Neural progenitor cell (in vitro differentiated cells): ENCODE data around the gene SEC14L1. TPM values are rescaled to one million over a fixed set of nuclear protein-coding genes. Genes with fewer than 3 reads are reported as not detected.

Experiments used
- DNase-seq: peaks from one replicate; pipeline ENCODE4 v3.0.0-alpha.2; 2016; ENCODE audit warnings: low spot score
- H2AFZ ChIP-seq: fragments of 200-600 bp; sonication (generic); replicated peaks from 2 replicates; pipeline ENCODE4 v1.6.1; 2016; ENCODE audit warnings: antibody characterized with exemption
- H3F3A ChIP-seq: fragments of 200-600 bp; sonication (generic); 2 replicates; pipeline ENCODE4 v1.6.1; 2016; ENCODE audit warnings: antibody characterized with exemption, low read depth
- H3K27ac ChIP-seq: fragments of 200-600 bp; sonication (generic); 2 replicates; pipeline ENCODE4 v1.5.1; 2016; ENCODE audit warnings: mild to moderate bottlenecking
- H3K27me3 ChIP-seq: fragments of 200-600 bp; sonication (generic); 2 replicates; pipeline ENCODE4 v1.6.1; 2016; ENCODE audit warnings: mild to moderate bottlenecking, moderate library complexity
- H3K36me3 ChIP-seq: fragments of 200-600 bp; sonication (generic); 2 replicates; pipeline ENCODE4 v1.5.1; 2016
- H3K4me1 ChIP-seq: fragments of 200-600 bp; sonication (generic); 2 replicates; pipeline ENCODE4 v1.6.1; 2016; ENCODE audit warnings: mixed run types
- H3K4me2 ChIP-seq: fragments of 200-600 bp; sonication (generic); 2 replicates; pipeline ENCODE4 v1.6.1; 2016
- H3K4me3 ChIP-seq: fragments of 200-600 bp; sonication (generic); 2 replicates; pipeline ENCODE4 v1.5.1; 2016
- H3K79me2 ChIP-seq: fragments of 200-600 bp; sonication (generic); 2 replicates; pipeline ENCODE4 v1.6.1; 2016; ENCODE audit warnings: low read depth
- H3K9ac ChIP-seq: fragments of 200-600 bp; sonication (generic); 2 replicates; pipeline ENCODE4 v1.6.1; 2016
- H3K9me3 ChIP-seq: fragments of 200-600 bp; sonication (generic); 2 replicates; pipeline ENCODE4 v1.5.1; 2016; ENCODE audit warnings: low read depth
- H4K20me1 ChIP-seq: fragments of 200-600 bp; sonication (generic); 2 replicates; pipeline ENCODE4 v1.6.1; 2016; ENCODE audit warnings: low read depth
- H3K27ac Mint-ChIP-seq: 3 replicates; pipeline ENCODE4 v1.8.0; 2021; ENCODE audit warnings: mixed read lengths
- H3K27me3 Mint-ChIP-seq: 2 replicates; pipeline ENCODE4 v1.8.0; 2022; ENCODE audit warnings: low read depth, mild to moderate bottlenecking, inconsistent platforms, moderate library complexity, mixed read lengths; ENCODE audit not compliant: insufficient read depth
- H3K36me3 Mint-ChIP-seq: 3 replicates; pipeline ENCODE4 v1.8.0; 2021; ENCODE audit warnings: mixed read lengths
- H3K4me1 Mint-ChIP-seq: 3 replicates; pipeline ENCODE4 v1.8.0; 2021; ENCODE audit warnings: mixed read lengths
- H3K4me3 Mint-ChIP-seq: 3 replicates; pipeline ENCODE4 v1.8.0; 2021; ENCODE audit warnings: mild to moderate bottlenecking, moderate library complexity, mixed read lengths
- H3K9me3 Mint-ChIP-seq: 3 replicates; pipeline ENCODE4 v1.8.0; 2020; ENCODE audit warnings: mixed read lengths
- EZH2 ChIP-seq: fragments of 200-600 bp; sonication (generic); IDR thresholded peaks from 2 replicates; pipeline ENCODE4 v1.6.1; 2017; ENCODE audit warnings: antibody characterized with exemption, mild to moderate bottlenecking, moderate library complexity
- EZH2phosphoT487 ChIP-seq: fragments of 200-600 bp; sonication (generic); IDR thresholded peaks from 2 replicates; pipeline ENCODE4 v1.6.1; 2017; ENCODE audit warnings: antibody characterized with exemption
- total RNA-seq: library from RNA; depleted of rRNA; stranded (reverse); fragments of >200 nt; gene quantifications from 2 replicates; pipeline ENCODE4 v1.2.3, GENCODE V29; 2015; ENCODE audit warnings: low replicate concordance
- TF ChIP-seq, protein P1 (sequence below): fragments of 200-600 bp; sonication (generic); IDR thresholded peaks from 2 replicates; pipeline ENCODE4 v1.5.1; 2017; ENCODE audit warnings: antibody characterized with exemption, mild to moderate bottlenecking

Gene SEC14L1
- total RNA-seq, 1 donor from 2014 or later = 75.0 TPM

DNA sequence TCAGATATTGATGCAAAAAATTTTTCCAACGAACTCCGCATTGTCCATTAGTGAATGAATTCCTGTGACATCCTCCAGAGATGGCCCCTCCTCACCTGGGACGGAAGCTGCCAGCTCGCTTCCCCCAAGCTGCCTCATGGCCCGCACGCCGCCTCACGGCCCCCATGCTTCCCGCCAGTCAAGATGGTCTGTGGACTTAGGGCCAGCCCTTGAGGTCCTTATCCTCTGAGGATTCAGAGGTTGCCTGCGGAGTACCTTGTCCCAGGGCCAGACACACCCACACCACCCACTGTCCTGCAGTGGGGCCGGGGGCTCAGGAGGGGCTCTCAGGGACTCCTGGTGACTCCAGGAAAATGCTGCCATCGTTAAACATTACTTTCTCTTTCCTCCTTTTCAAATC is 73.6 kb downstream of the SEC14L1 start:
- no peaks in the 10 kb centered on the region for H3K4me1 ChIP-seq
- no peaks in the 10 kb centered on the region for H3F3A ChIP-seq
- H3K27ac ChIP-seq = no peak overlapping the region
- TF ChIP-seq, protein P1, sequence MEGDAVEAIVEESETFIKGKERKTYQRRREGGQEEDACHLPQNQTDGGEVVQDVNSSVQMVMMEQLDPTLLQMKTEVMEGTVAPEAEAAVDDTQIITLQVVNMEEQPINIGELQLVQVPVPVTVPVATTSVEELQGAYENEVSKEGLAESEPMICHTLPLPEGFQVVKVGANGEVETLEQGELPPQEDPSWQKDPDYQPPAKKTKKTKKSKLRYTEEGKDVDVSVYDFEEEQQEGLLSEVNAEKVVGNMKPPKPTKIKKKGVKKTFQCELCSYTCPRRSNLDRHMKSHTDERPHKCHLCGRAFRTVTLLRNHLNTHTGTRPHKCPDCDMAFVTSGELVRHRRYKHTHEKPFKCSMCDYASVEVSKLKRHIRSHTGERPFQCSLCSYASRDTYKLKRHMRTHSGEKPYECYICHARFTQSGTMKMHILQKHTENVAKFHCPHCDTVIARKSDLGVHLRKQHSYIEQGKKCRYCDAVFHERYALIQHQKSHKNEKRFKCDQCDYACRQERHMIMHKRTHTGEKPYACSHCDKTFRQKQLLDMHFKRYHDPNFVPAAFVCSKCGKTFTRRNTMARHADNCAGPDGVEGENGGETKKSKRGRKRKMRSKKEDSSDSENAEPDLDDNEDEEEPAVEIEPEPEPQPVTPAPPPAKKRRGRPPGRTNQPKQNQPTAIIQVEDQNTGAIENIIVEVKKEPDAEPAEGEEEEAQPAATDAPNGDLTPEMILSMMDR = no peak
- no peak for TF ChIP-seq EZH2
- no peak for TF ChIP-seq EZH2phosphoT487
- no peaks in the 10 kb centered on the region for H3K9me3 Mint-ChIP-seq
- H3K27ac Mint-ChIP-seq = peak overlapping the region; percentile 14
- no peaks in the 10 kb centered on the region for H3K27me3 ChIP-seq
- H3K4me2 ChIP-seq = no peak overlapping the region
- no peak overlapping the region for H3K4me3 ChIP-seq
- no peaks in the 10 kb centered on the region for H3K9me3 ChIP-seq
- peaks cover 2% of the 10 kb centered on the region for H3K27me3 Mint-ChIP-seq
- no peak overlapping the region for H3K4me3 Mint-ChIP-seq
- no peak for DNase-seq
- H2AFZ ChIP-seq = no peak overlapping the region
- H3K4me1 Mint-ChIP-seq = peaks cover 2% of the 10 kb centered on the region
- no peaks in the 10 kb centered on the region for H4K20me1 ChIP-seq
- no peaks in the 10 kb centered on the region for H3K79me2 ChIP-seq
- no peak overlapping the region for H3K9ac ChIP-seq
- H3K36me3 Mint-ChIP-seq = peaks cover 39% of the 10 kb centered on the region
- no peaks in the 10 kb centered on the region for H3K36me3 ChIP-seq

- Mint-ChIP-seq H3K4me3 (no peak overlapping the region), H3K36me3 (peaks cover 37% of the 10 kb centered on the region), H3K27ac (peak overlapping the region; percentile 14), H3K27me3 (peaks cover 2% of the 10 kb centered on the region), H3K9me3 (no peaks in the 10 kb centered on the region), H3K4me1 (peaks cover 2% of the 10 kb centered on the region)
- TF ChIP-seq EZH2 = no peak
- TF ChIP-seq, protein P1 = peak; percentile 66
- no peak overlapping the region for H3K4me3 ChIP-seq
- H3K27me3 ChIP-seq = no peaks in the 10 kb centered on the region
- H3K79me2 ChIP-seq = no peaks in the 10 kb centered on the region
- no peak overlapping the region for H3K27ac ChIP-seq
- H3F3A ChIP-seq = no peaks in the 10 kb centered on the region
- H3K9me3 ChIP-seq = no peaks in the 10 kb centered on the region
- H3K4me2 ChIP-seq = no peak overlapping the region
- no peak overlapping the region for H3K9ac ChIP-seq
- DNase-seq = peak; percentile 70
- H3K36me3 ChIP-seq = no peaks in the 10 kb centered on the region
- no peaks in the 10 kb centered on the region for H3K4me1 ChIP-seq
- no peaks in the 10 kb centered on the region for H4K20me1 ChIP-seq
- H2AFZ ChIP-seq = no peak overlapping the region
Observed at GRCh38 chr17:77214743-77215142, 74.0 kb downstream of the SEC14L1 start.

- H4K20me1 ChIP-seq = no peaks in the 10 kb centered on the region
- DNase-seq = no peak
- no peaks in the 10 kb centered on the region for H3K36me3 ChIP-seq
- Mint-ChIP-seq H3K27me3 (peaks cover 2% of the 10 kb centered on the region), H3K36me3 (peaks cover 36% of the 10 kb centered on the region), H3K9me3 (no peaks in the 10 kb centered on the region), H3K4me3 (no peak overlapping the region), H3K27ac (no peak overlapping the region), H3K4me1 (peaks cover 2% of the 10 kb centered on the region)
- H3K27me3 ChIP-seq = no peaks in the 10 kb centered on the region
- H2AFZ ChIP-seq = no peak overlapping the region
- H3K4me1 ChIP-seq = no peaks in the 10 kb centered on the region
- H3K4me2 ChIP-seq = no peak overlapping the region
- H3K79me2 ChIP-seq = no peaks in the 10 kb centered on the region
- TF ChIP-seq EZH2 (no peak), EZH2phosphoT487 (no peak)
- TF ChIP-seq, protein P1 = no peak
- H3K4me3 ChIP-seq = no peak overlapping the region
- H3K9me3 ChIP-seq = no peaks in the 10 kb centered on the region
- H3K9ac ChIP-seq = no peak overlapping the region
- H3K27ac ChIP-seq = no peak overlapping the region
- no peaks in the 10 kb centered on the region for H3F3A ChIP-seq
Observed at GRCh38 chr17:77215281-77215680, 74.5 kb downstream of the SEC14L1 start.
